Progenitor cell of endocrine pancreas (in vitro differentiated cells): ENCODE data around the gene SLC25A43. TPM values are rescaled to one million over a fixed set of nuclear protein-coding genes. Genes with fewer than 3 reads are reported as not detected.
"Not testable (repeated sequence)": the region's sequence is repeated elsewhere in the genome, so short reads cannot be mapped to it uniquely, and the experiment has no call there.

ENCODE experiments used
- DNase-seq: peaks from one replicate; pipeline ENCODE4 v3.0.0; 2021; ENCODE audit warnings: low spot score; ENCODE audit not compliant: unreplicated experiment
- H3K27ac Mint-ChIP-seq: 2 replicates; pipeline ENCODE4 v1.8.0; 2021; ENCODE audit warnings: mild to moderate bottlenecking, moderate library complexity, mixed read lengths
- H3K27me3 Mint-ChIP-seq: 2 replicates; pipeline ENCODE4 v1.8.0; 2021; ENCODE audit warnings: mixed read lengths
- H3K36me3 Mint-ChIP-seq: 2 replicates; pipeline ENCODE4 v1.8.0; 2022; ENCODE audit warnings: mixed read lengths; ENCODE audit not compliant: insufficient read depth
- H3K4me1 Mint-ChIP-seq: 2 replicates; pipeline ENCODE4 v1.8.0; 2021; ENCODE audit warnings: low read depth, mixed read lengths
- H3K4me3 Mint-ChIP-seq: 2 replicates; pipeline ENCODE4 v1.8.0; 2021; ENCODE audit warnings: low read depth, mild to moderate bottlenecking, moderate library complexity, mixed read lengths
- H3K9me3 Mint-ChIP-seq: 2 replicates; pipeline ENCODE4 v1.8.0; 2021; ENCODE audit warnings: low read depth, mixed read lengths
- total RNA-seq: library from RNA; stranded (reverse); gene quantifications from 2 replicates; pipeline ENCODE4 v1.2.1, GENCODE V29; 2021
- TF ChIP-seq, protein P1 (sequence below): fragments of 200-600 bp; sonication (generic); IDR thresholded peaks from one replicate; pipeline ENCODE4 v1.5.0; 2021; ENCODE audit warnings: antibody characterized with exemption, mild to moderate bottlenecking; ENCODE audit not compliant: unreplicated experiment

The SLC25A43 gene
- total RNA-seq, 1 donor from 2014 or later, result 4.1 TPM

DNA sequence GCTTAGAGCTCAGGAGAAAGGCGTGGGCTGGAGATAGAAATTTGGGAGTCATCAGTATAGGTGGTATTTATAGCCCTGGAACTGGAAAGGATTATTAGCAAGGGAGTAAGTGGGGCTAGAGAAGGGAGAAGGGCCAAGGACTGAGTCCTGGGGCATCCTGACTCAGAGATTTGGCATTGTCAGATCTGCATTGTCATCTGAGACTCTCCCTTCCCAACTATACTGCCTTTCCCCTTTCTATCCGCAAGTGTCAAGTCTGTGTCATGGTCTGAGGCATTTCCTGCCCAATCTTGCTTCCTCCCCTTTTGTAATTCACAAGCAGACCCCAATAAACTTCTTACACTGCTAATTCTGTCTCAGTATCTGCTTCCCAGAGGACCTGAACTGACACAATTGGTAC, 24.4 kb upstream of the SLC25A43 start:
- TF ChIP-seq, protein P1, sequence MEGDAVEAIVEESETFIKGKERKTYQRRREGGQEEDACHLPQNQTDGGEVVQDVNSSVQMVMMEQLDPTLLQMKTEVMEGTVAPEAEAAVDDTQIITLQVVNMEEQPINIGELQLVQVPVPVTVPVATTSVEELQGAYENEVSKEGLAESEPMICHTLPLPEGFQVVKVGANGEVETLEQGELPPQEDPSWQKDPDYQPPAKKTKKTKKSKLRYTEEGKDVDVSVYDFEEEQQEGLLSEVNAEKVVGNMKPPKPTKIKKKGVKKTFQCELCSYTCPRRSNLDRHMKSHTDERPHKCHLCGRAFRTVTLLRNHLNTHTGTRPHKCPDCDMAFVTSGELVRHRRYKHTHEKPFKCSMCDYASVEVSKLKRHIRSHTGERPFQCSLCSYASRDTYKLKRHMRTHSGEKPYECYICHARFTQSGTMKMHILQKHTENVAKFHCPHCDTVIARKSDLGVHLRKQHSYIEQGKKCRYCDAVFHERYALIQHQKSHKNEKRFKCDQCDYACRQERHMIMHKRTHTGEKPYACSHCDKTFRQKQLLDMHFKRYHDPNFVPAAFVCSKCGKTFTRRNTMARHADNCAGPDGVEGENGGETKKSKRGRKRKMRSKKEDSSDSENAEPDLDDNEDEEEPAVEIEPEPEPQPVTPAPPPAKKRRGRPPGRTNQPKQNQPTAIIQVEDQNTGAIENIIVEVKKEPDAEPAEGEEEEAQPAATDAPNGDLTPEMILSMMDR, result no peak
- Mint-ChIP-seq H3K27ac (no peak overlapping the region), H3K36me3 (no peaks in the 10 kb centered on the region), H3K4me3 (no peak overlapping the region), H3K9me3 (peaks cover 10% of the 10 kb centered on the region), H3K27me3 (no peaks in the 10 kb centered on the region), H3K4me1 (no peaks in the 10 kb centered on the region)
- no peak for DNase-seq

DNA sequence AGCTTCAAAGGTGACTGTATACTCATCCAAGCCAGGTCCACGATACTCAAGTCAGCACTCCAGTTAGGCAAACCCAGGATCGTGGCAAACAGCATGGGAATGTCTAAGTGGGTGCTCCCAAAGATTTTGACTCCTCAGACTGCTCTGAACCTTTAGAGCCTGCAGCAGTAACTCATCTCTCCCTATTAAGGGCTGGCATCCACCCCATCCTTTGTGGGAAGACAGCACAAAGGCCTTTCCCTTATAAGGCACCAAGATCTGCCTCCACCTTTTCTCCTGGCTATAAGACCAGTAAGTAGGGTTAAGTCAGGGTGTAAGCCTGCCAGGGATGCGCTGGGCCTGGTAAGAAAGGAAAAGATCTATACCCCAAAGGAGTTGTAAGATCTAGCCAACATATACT, 23.6 kb upstream of the SLC25A43 start:
- H3K4me3 Mint-ChIP-seq, result no peak overlapping the region
- no peaks in the 10 kb centered on the region for H3K36me3 Mint-ChIP-seq
- DNase-seq, result no peak
- H3K9me3 Mint-ChIP-seq, result peaks cover 7% of the 10 kb centered on the region
- TF ChIP-seq, protein P1, result no peak
- no peaks in the 10 kb centered on the region for H3K4me1 Mint-ChIP-seq
- no peak overlapping the region for H3K27ac Mint-ChIP-seq
- no peaks in the 10 kb centered on the region for H3K27me3 Mint-ChIP-seq

DNA sequence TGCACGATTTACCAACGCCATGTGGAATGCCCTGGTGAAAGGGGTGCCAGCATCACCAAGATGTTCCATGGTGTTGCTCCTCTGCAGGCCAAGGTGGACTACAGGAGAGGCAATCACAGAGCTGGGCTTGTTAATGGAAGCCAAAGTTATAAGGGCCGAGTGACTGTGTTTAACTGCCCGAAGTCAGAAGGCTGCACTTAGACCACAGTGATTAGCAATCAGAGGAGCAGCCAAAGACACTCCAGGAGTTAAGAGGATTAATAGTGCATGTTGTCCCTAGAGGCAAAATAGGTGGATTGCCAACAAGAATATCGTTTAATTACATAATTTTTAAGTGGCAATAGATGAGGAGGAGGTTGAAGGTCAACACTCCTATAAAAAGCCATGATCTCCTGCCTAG, 22.8 kb upstream of the SLC25A43 start:
- Mint-ChIP-seq H3K4me3 (no peak overlapping the region), H3K27me3 (no peaks in the 10 kb centered on the region), H3K27ac (no peak overlapping the region), H3K4me1 (no peaks in the 10 kb centered on the region), H3K36me3 (no peaks in the 10 kb centered on the region), H3K9me3 (peaks cover 7% of the 10 kb centered on the region)
- no peak for DNase-seq
- TF ChIP-seq, protein P1, result no peak

DNA sequence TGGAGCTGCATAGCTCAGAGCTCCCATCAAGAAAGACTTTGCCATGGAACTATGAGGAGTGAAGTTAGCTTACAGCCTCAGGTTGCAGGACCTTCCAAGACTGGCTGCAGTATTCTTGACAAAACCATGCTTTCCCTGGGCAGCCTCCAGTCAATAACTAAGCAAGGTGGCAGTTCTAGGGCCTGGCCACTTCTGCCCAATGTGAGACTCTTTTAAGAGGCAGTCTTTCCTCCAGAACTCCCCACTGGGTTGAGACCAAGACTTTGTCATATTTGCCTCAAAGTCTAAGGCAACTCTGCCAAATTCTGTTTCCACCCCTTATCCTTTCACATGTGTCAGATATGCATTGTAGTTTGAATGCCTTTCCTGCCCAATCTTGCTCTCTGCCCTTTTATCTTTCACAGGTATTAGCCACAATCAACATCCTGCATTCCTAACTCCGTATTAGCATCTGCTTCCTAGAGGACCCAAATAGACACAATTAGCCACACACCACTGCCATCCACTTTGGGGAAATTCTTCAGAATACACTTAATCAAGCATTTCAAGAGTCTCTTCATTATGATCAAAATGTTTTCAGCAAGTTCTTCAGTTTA, 17.7 kb upstream of the SLC25A43 start:
- H3K4me1 Mint-ChIP-seq, result no peaks in the 10 kb centered on the region
- peaks cover 10% of the 10 kb centered on the region for H3K9me3 Mint-ChIP-seq
- H3K36me3 Mint-ChIP-seq, result no peaks in the 10 kb centered on the region
- no peaks in the 10 kb centered on the region for H3K27me3 Mint-ChIP-seq
- H3K27ac Mint-ChIP-seq, result no peak overlapping the region
- H3K4me3 Mint-ChIP-seq, result no peak overlapping the region
- TF ChIP-seq, protein P1, result no peak
- DNase-seq, result no peak

DNA sequence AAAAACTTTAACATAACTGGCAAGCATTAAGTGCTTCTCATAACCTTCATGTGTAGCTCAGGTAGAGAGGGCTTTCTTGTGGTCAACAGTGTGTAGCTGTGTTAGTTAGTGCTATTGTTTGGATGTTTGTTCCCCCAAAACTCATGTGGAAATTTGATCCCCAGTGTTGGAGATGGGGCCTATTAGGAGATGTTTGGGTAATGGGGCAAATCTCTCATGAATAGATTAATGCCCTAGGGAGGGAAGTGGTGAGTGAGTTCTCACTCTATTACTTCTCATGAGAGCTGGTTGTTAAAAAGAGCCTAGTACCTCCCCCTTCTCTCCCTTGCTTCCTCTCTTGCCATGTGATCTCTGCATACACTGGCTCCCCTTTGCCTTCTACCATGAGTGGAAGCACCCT, 16.5 kb upstream of the SLC25A43 start:
- TF ChIP-seq, protein P1, result no peak
- DNase-seq, result no peak
- no peaks in the 10 kb centered on the region for H3K4me1 Mint-ChIP-seq
- H3K27ac Mint-ChIP-seq, result no peak overlapping the region
- H3K36me3 Mint-ChIP-seq, result no peaks in the 10 kb centered on the region
- H3K9me3 Mint-ChIP-seq, result peaks cover 13% of the 10 kb centered on the region
- no peak overlapping the region for H3K4me3 Mint-ChIP-seq
- no peaks in the 10 kb centered on the region for H3K27me3 Mint-ChIP-seq

DNA sequence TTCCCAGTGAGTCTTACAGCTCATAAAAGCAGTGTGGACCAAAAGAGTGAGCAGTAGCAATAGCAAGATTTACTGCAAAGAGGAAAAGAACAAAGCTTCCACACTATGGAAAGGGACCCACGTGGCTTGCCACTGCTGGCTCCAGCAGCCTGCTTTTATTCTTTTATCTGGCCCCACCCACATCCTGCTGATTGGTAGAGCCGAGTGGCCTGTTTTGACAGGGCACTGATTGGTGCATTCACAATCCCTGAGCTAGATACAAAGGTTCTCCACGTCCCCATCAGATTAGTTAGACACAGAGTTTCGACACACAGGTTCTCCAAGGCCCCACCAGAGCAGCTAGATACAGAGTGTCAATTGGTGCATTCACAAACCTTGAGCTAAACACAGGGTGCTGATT, 12.5 kb upstream of the SLC25A43 start:
- peaks cover 13% of the 10 kb centered on the region for H3K4me1 Mint-ChIP-seq
- H3K27ac Mint-ChIP-seq, H3K4me3 Mint-ChIP-seq, H3K27me3 Mint-ChIP-seq, DNase-seq, H3K36me3 Mint-ChIP-seq: not testable (repeated sequence)
- peaks cover 18% of the 10 kb centered on the region for H3K9me3 Mint-ChIP-seq

DNA sequence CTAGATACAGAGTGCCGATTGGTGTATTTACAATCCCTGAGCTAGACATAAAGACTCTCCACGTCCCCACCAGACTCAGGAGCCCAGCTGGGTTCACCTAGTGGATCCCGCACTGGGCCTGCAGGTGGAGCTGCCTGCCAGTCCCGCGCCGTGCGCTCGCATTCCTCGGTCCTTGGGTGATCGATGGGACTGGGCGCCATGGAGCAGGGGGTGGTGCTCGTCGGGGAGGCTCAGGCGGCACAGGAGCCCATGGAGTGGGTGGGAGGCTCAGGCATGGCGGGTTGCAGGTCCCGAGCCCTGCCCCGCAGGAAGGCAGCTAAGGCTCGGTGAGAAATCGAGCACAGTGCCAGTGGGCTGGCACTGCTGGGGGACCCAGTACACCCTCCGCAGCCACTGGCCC, 11.7 kb upstream of the SLC25A43 start:
- H3K4me3 Mint-ChIP-seq, DNase-seq, H3K27me3 Mint-ChIP-seq, H3K36me3 Mint-ChIP-seq, H3K27ac Mint-ChIP-seq: not testable (repeated sequence)
- H3K4me1 Mint-ChIP-seq, result peaks cover 13% of the 10 kb centered on the region
- H3K9me3 Mint-ChIP-seq, result peaks cover 18% of the 10 kb centered on the region
